Colonic mucosa (tissue), 4 donors: ENCODE measurements around the gene METTL17. TPM values are rescaled to one million over a fixed set of nuclear protein-coding genes. Genes with fewer than 3 reads are reported as not detected.

Experiments
- DNase-seq: peaks from one replicate; pipeline ENCODE4 v3.0.0-alpha.2; 2020
- H3K27ac ChIP-seq: fragments of 200-600 bp; one replicate; pipeline ENCODE4 v1.8.0; 2021
- H3K27me3 ChIP-seq: fragments of 200-600 bp; one replicate; pipeline ENCODE4 v1.8.0; 2021
- H3K36me3 ChIP-seq: fragments of 200-600 bp; one replicate; pipeline ENCODE4 v1.8.0; 2021
- H3K4me1 ChIP-seq: fragments of 200-600 bp; one replicate; pipeline ENCODE4 v1.8.0; 2021; ENCODE audit warnings: mild to moderate bottlenecking
- H3K4me3 ChIP-seq: fragments of 200-600 bp; one replicate; pipeline ENCODE4 v1.8.0; 2021
- H3K9ac ChIP-seq, 2 donors: one replicate each; pipeline ENCODE4 v1.7.0; 2013; ENCODE audit warnings: control low read depth in 2 of 2, low read depth in 2 of 2, low read length in 2 of 2
- H3K9me3 ChIP-seq: fragments of 200-600 bp; one replicate; pipeline ENCODE4 v1.8.0; 2021
- CTCF ChIP-seq: fragments of 200-600 bp; IDR thresholded peaks from one replicate; pipeline ENCODE4 v1.8.0; 2022; ENCODE audit warnings: antibody characterized with exemption, mild to moderate bottlenecking
- intact Hi-C: fragments of 100-400 bp; cut with DNase I; formaldehyde crosslinking; loops from one replicate; pipeline ENCODE4 v1.14.1; 2022
- total RNA-seq, 2 donors: library from RNA; stranded (reverse); fragmentation: NEBNext Ultra II Directional in 1 of 2; extraction: Animal tissue kit (Norgen Biotek cat#: 25700) in 1 of 2; gene quantifications; one replicate each; pipeline ENCODE4 v1.2.1, GENCODE V29; 2021
- donor health status: healthy.
- donor health status: DM: no; HTN: no; CAD: no.
- donor health status: DM: no; HTN: no; CAD: no.

Gene METTL17
- total RNA-seq, 2 donors from 2014 or later: 59.6 to 79.3 TPM

- Histone ChIP-seq H3K9ac (no peak overlapping the region), H3K36me3 (no peaks in the 10 kb centered on the region), H3K4me3 (no peak overlapping the region), H3K27ac (no peak overlapping the region), H3K4me1 (no peaks in the 10 kb centered on the region), H3K9me3 (no peaks in the 10 kb centered on the region), H3K27me3 (no peaks in the 10 kb centered on the region)
- no peak for TF ChIP-seq CTCF
- intact Hi-C loops: loop anchor here (10.0 kb wide), 1 partner anchor 178 kb away; no protein-coding TSS in a partner anchor
- DNase-seq: no peak
Measured at GRCh38 chr14:21033133-21033698, 43.4 kb downstream of the METTL17 start.

GRCh38 chr14:21034707-21035106 lies 44.9 kb downstream of the METTL17 start, which contains the start of gene RNASE13:
TSS of gene RNASE13 (minus strand) at chr14:21034807. CDS start at chr14:21034288, 519 bp downstream.
- DNase-seq: no peak
- H3K9me3 ChIP-seq: no peaks in the 10 kb centered on the region
- H3K4me1 ChIP-seq: peaks cover 6% of the 10 kb centered on the region
- H3K27ac ChIP-seq: no peak within 1 kb of the TSS
- H3K9ac ChIP-seq: no peak within 1 kb of the TSS
- intact Hi-C loops: loop anchor here (10.0 kb wide), 1 partner anchor 180 kb away; no protein-coding TSS in a partner anchor
- H3K27me3 ChIP-seq: no peaks in the 10 kb centered on the region
- no peaks in the 10 kb centered on the region for H3K36me3 ChIP-seq
- TF ChIP-seq CTCF: no peak
- H3K4me3 ChIP-seq: no peak within 1 kb of the TSS

- TF ChIP-seq CTCF: no peak
- intact Hi-C loops: loop anchor here (10.0 kb wide), 1 partner anchor 182 kb away; no protein-coding TSS in a partner anchor
- no peak overlapping the region for H3K4me3 ChIP-seq
- H3K9ac ChIP-seq: no peak overlapping the region
- H3K27ac ChIP-seq: no peak overlapping the region
- no peaks in the 10 kb centered on the region for H3K9me3 ChIP-seq
- H3K27me3 ChIP-seq: no peaks in the 10 kb centered on the region
- peaks cover 6% of the 10 kb centered on the region for H3K4me1 ChIP-seq
- H3K36me3 ChIP-seq: no peaks in the 10 kb centered on the region
- DNase-seq: no peak
Measured at GRCh38 chr14:21036751-21037150, 47.0 kb downstream of the METTL17 start.

GRCh38 chr14:21037156-21037555 lies 47.4 kb downstream of the METTL17 start:
- H3K27me3 ChIP-seq: no peaks in the 10 kb centered on the region
- peaks cover 6% of the 10 kb centered on the region for H3K4me1 ChIP-seq
- no peak overlapping the region for H3K27ac ChIP-seq
- TF ChIP-seq CTCF: no peak
- no peaks in the 10 kb centered on the region for H3K36me3 ChIP-seq
- H3K9ac ChIP-seq: no peak overlapping the region
- intact Hi-C loops: loop anchor here (10.0 kb wide), 1 partner anchor 182 kb away; no protein-coding TSS in a partner anchor
- no peak for DNase-seq
- no peak overlapping the region for H3K4me3 ChIP-seq
- no peaks in the 10 kb centered on the region for H3K9me3 ChIP-seq

- Histone ChIP-seq H3K36me3 (no peaks in the 10 kb centered on the region), H3K9ac (peak overlapping the region in 1 of 2 donors; percentile 30), H3K4me1 (peaks cover 6% of the 10 kb centered on the region), H3K9me3 (no peaks in the 10 kb centered on the region), H3K4me3 (no peak overlapping the region), H3K27me3 (no peaks in the 10 kb centered on the region), H3K27ac (peak overlapping the region; percentile 69)
- peak; percentile 88 for DNase-seq
- TF ChIP-seq CTCF: no peak
- intact Hi-C loops: loop anchor here (10.0 kb wide), 1 partner anchor 184 kb away; no protein-coding TSS in a partner anchor
Measured at GRCh38 chr14:21038441-21039422, 49.0 kb downstream of the METTL17 start.
